ENCODE data around the gene ZNF501. TPM values are rescaled to one million over a fixed set of nuclear protein-coding genes. Genes with fewer than 3 reads are reported as not detected.

The ZNF501 gene
- 1 to 10 TPM; 3.1 to 7.6 TPM for total RNA-seq

- peak; percentile 94 to 98 (median 96) for DNase-seq
- TF ChIP-seq POLR2A (IDR thresholded peaks at IDR 0.05) (peak; percentile 19 to 75 (median 68)), CTCF (IDR thresholded peaks at IDR 0.05) (peak in 1 of 7 experiments; percentile 27)
- peak within 1 kb of the TSS in 2 of 4 donors; percentile 48 to 59 for H3K27ac ChIP-seq
- H3K4me3 ChIP-seq = peak within 1 kb of the TSS; percentile 57 to 82
- no peaks in the 10 kb centered on the region for H3K4me1 ChIP-seq
- WGBS, 2 donors = 0% methylated on average over 9 to 46 of the region's 46 CpGs
- H3K36me3 ChIP-seq (replicated peaks in 1 of 2; ENCODE audit: insufficient read depth in 1 of 2, low read depth in 2 of 2) = peaks cover 7 to 9% of the 10 kb centered on the region in 2 donors
- peak; percentile 99 for ATAC-seq
- intact Hi-C loops (cut with DNase I) = no loop called here
- H3K27me3 ChIP-seq = no peaks in the 10 kb centered on the region
- peaks cover 0 to 38% (median 0%) of the 10 kb centered on the region in 3 donors for H3K9me3 ChIP-seq
Observed at GRCh38 chr3:44729384-44729910, at the start of gene ZNF501. Gene ZNF501, plus strand, starts transcription at chr3:44729635. Its CDS starts 4,787 bp downstream, at chr3:44734422.

- Histone ChIP-seq H3K4me1 (peaks cover 14% of the 10 kb centered on the region), H3K4me3 (no peak overlapping the region), H3K27me3 (no peaks in the 10 kb centered on the region), H3K36me3 (replicated peaks in 1 of 2; ENCODE audit: insufficient read depth in 1 of 2, low read depth in 2 of 2) (no peaks in the 10 kb centered on the region), H3K27ac (no peak overlapping the region), H3K9me3 (no peaks in the 10 kb centered on the region)
- 94 to 100% methylated on average over 4 of the region's 4 CpGs for WGBS, 2 donors
- TF ChIP-seq CTCF (IDR thresholded peaks at IDR 0.05) (no peak), POLR2A (IDR thresholded peaks at IDR 0.05) (no peak)
- ATAC-seq (no peak), DNase-seq (no peak)
- intact Hi-C loops (cut with DNase I) = no loop called here
Observed at GRCh38 chr3:44680921-44681455, 48.4 kb upstream of the ZNF501 start.

- Histone ChIP-seq H3K36me3 (replicated peaks in 1 of 2; ENCODE audit: insufficient read depth in 1 of 2, low read depth in 2 of 2) (no peaks in the 10 kb centered on the region), H3K9me3 (no peaks in the 10 kb centered on the region), H3K4me1 (peaks cover 18% of the 10 kb centered on the region), H3K27ac (no peak overlapping the region), H3K27me3 (no peaks in the 10 kb centered on the region), H3K4me3 (no peak overlapping the region)
- no peak for DNase-seq
- 91 to 95% methylated on average over 2 of the region's 2 CpGs for WGBS, 2 donors
- intact Hi-C loops (cut with DNase I) = no loop called here
- no peak for TF ChIP-seq CTCF (IDR thresholded peaks at IDR 0.05)
- TF ChIP-seq POLR2A (IDR thresholded peaks at IDR 0.05) = no peak
- ATAC-seq = no peak
Observed at GRCh38 chr3:44682182-44682896, 47.1 kb upstream of the ZNF501 start.

GRCh38 chr3:44685128-44685800, 44.2 kb upstream of the ZNF501 start:
- intact Hi-C loops (cut with DNase I) = no loop called here
- 2% methylated on average over 18 to 32 of the region's 48 CpGs for WGBS, 2 donors
- TF ChIP-seq CTCF (IDR thresholded peaks at IDR 0.05) = no peak
- peak in 2 of 3 donors; percentile 42 to 49 for TF ChIP-seq POLR2A (IDR thresholded peaks at IDR 0.05)
- ATAC-seq (peak; percentile 95), DNase-seq (peak; percentile 77 to 87 (median 82))
- Histone ChIP-seq H3K27ac (peak overlapping the region in 2 of 4 donors; percentile 43 to 53), H3K9me3 (no peaks in the 10 kb centered on the region), H3K36me3 (replicated peaks in 1 of 2; ENCODE audit: insufficient read depth in 1 of 2, low read depth in 2 of 2) (no peaks in the 10 kb centered on the region), H3K27me3 (peaks cover 0 to 4% of the 10 kb centered on the region in 2 donors), H3K4me1 (peaks cover 18% of the 10 kb centered on the region), H3K4me3 (peak overlapping the region; percentile 60 to 71)
